ENCODE results near the gene SERPINB11. TPM values are rescaled to one million over a fixed set of nuclear protein-coding genes. Genes with fewer than 3 reads are reported as not detected.

Gene SERPINB11
- total RNA-seq, 1 experiment from 2014 or later: not detected

- no peak for TF ChIP-seq FOXJ3 (CRISPR knock-in tag; IDR thresholded peaks at IDR 0.05; ENCODE audit: borderline replicate concordance)
- no peak for TF ChIP-seq PREB (CRISPR knock-in tag; IDR thresholded peaks at IDR 0.05; ENCODE audit: borderline replicate concordance)
- TF ChIP-seq TP53 (CRISPR knock-in tag; IDR thresholded peaks at IDR 0.05): no peak
- TF ChIP-seq ZNF416 (CRISPR knock-in tag; IDR thresholded peaks at IDR 0.05): no peak
- TF ChIP-seq JUN (CRISPR knock-in tag; IDR thresholded peaks at IDR 0.05): no peak
- no peak for TF ChIP-seq ZBTB43 (CRISPR knock-in tag; IDR thresholded peaks at IDR 0.05)
- no peak for TF ChIP-seq AR (CRISPR knock-in tag; IDR thresholded peaks at IDR 0.05)
These were observed 2.3 kb upstream of the SERPINB11 start (continued) for GRCh38 chr18:63700501-63700900.

GRCh38 chr18:63701952-63702351 lies 808 bp upstream of the SERPINB11 start:
- Mint-ChIP-seq H3K27ac (no peak overlapping the region), H3K27me3 (ENCODE audit: low read depth) (no peaks in the 10 kb centered on the region; the same call in 1 of the 2 replicates), H3K9me3 (peaks cover 4% of the 10 kb centered on the region; the same call in 1 of the 2 replicates), H3K36me3 (no peaks in the 10 kb centered on the region), H3K4me3 (no peak overlapping the region), H3K4me1 (peaks cover 6% of the 10 kb centered on the region; the same call in 1 of the 2 replicates)
- ChIA-PET POLR2A (no interaction called here), CTCF (interaction anchor here (1.3 kb wide), 1 partner anchor 19 kb away, joined by 4 read pairs; no protein-coding TSS in a partner anchor)
- DNase-seq (ENCODE audit: low spot score) (no peak), ATAC-seq (no peak)
- no peak for TF ChIP-seq SP1 (CRISPR knock-in tag; conservative IDR thresholded peaks at IDR 0.05)
- TF ChIP-seq IRF1 (CRISPR knock-in tag; IDR thresholded peaks at IDR 0.05): no peak
- no peak for TF ChIP-seq E2F1 (CRISPR knock-in tag; IDR thresholded peaks at IDR 0.05)
- TF ChIP-seq ZNF671 (CRISPR knock-in tag; IDR thresholded peaks at IDR 0.05): no peak
- TF ChIP-seq JAZF1 (CRISPR knock-in tag; IDR thresholded peaks at IDR 0.05): no peak
- no peak for TF ChIP-seq ATF6 (CRISPR knock-in tag; IDR thresholded peaks at IDR 0.05)

- POLR2A ChIA-PET: no interaction called here
- DNase-seq (ENCODE audit: low spot score) (no peak), ATAC-seq (no peak)
- H3K9me3 Mint-ChIP-seq: peaks cover 4% of the 10 kb centered on the region; the same call in 1 of the 2 replicates
- H3K27ac Mint-ChIP-seq: no peak overlapping the region
- CTCF ChIA-PET: no interaction called here
- no peaks in the 10 kb centered on the region; the same call in 1 of the 2 replicates for H3K27me3 Mint-ChIP-seq (ENCODE audit: low read depth)
- no peak overlapping the region for H3K4me3 Mint-ChIP-seq
- H3K4me1 Mint-ChIP-seq: peaks cover 4% of the 10 kb centered on the region; the same call in 1 of the 2 replicates
- H3K36me3 Mint-ChIP-seq: no peaks in the 10 kb centered on the region
- TF ChIP-seq PREB (CRISPR knock-in tag; IDR thresholded peaks at IDR 0.05; ENCODE audit: borderline replicate concordance): no peak
- TF ChIP-seq ZBTB21 (CRISPR knock-in tag; IDR thresholded peaks at IDR 0.05; ENCODE audit: borderline replicate concordance): no peak
- no peak for TF ChIP-seq ZNF396 (CRISPR knock-in tag; IDR thresholded peaks at IDR 0.05; ENCODE audit: borderline replicate concordance)
- no peak for TF ChIP-seq AR (CRISPR knock-in tag; IDR thresholded peaks at IDR 0.05)
- TF ChIP-seq JAZF1 (CRISPR knock-in tag; IDR thresholded peaks at IDR 0.05): no peak
- TF ChIP-seq ELF4 (CRISPR knock-in tag; IDR thresholded peaks at IDR 0.05; ENCODE audit: low read depth): no peak
- no peak for TF ChIP-seq FOXP1 (CRISPR knock-in tag; IDR thresholded peaks at IDR 0.05; ENCODE audit: borderline replicate concordance)
- no peak for TF ChIP-seq MXD4 (CRISPR knock-in tag; IDR thresholded peaks at IDR 0.05; ENCODE audit: borderline replicate concordance)
- no peak for TF ChIP-seq ZNF263 (CRISPR knock-in tag; IDR thresholded peaks at IDR 0.05; ENCODE audit: low read depth)
- no peak for TF ChIP-seq SMAD3 (CRISPR knock-in tag; IDR thresholded peaks at IDR 0.05; ENCODE audit: borderline replicate concordance)
These were observed 2.6 kb downstream of the SERPINB11 start for GRCh38 chr18:63705401-63705800.

Measured in WTC11 (cell line).